ENCODE data around the gene P2RY14. TPM values are rescaled to one million over a fixed set of nuclear protein-coding genes. Genes with fewer than 3 reads are reported as not detected.
"Not testable (repeated sequence)": the region's sequence is repeated elsewhere in the genome, so short reads cannot be mapped to it uniquely, and the experiment has no call there.

Gene P2RY14
- total RNA-seq, 1 experiment from 2014 or later = not detected

GRCh38 chr3:151236316-151236715, 42.0 kb downstream of the P2RY14 start:
- no peaks in the 10 kb centered on the region for H3K79me2 ChIP-seq (ENCODE audit: low read depth)

DNA sequence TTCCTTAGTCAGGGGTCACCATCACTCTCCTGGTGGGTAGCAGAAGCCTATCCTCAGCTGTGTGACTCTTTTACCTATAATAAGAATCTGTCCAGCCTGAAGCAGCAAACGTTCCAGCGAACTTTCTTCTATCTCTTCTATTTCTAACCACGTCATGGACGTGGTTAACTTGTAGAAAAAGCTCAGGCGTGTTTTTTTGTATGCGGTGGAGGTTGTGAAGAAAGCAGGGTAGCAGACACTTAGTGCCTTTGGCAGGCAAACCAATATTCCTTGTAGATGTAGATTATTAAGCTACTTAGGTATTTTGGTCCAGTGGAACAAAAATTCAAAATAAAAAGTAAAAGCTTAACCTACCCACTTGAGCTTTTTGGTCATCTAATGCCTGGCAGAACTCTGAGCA, 43.5 kb downstream of the P2RY14 start:
- ChIA-PET POLR2A (ENCODE audit: unreplicated experiment) (interaction anchor here (0.7 kb wide), 1 partner anchor 547 kb away, joined by 3 read pairs; no protein-coding TSS in a partner anchor), CTCF (interaction anchor here (0.5 to 0.6 kb wide), 2 partner anchors 23 to 1740 kb away, joined by 4 to 5 read pairs; no protein-coding TSS in a partner anchor)
- no peaks in the 10 kb centered on the region for H3K9me2 ChIP-seq (ENCODE audit: insufficient read depth)
- H2AFZ ChIP-seq = no peak overlapping the region
- no TSS peak for BruUV-seq (replicated peaks)
- no peak overlapping the region for H3K4me2 ChIP-seq
- intact Hi-C loops (cut with micrococcal nuclease; ENCODE audit: unreplicated experiment) = no loop called here
- no peak for TF ChIP-seq EZH2 (IDR thresholded peaks at IDR 0.05; ENCODE audit: low read depth)
- TF ChIP-seq CTCF (conservative IDR thresholded peaks at IDR 0.05) = no peak
- no peak overlapping the region for H3K27ac ChIP-seq
- no peaks in the 10 kb centered on the region for H3K9me3 ChIP-seq (ENCODE audit: insufficient read depth, low read depth)
- DNase-seq = no peak
- H3K27me3 ChIP-seq (ENCODE audit: insufficient read depth, low read depth) = no peaks in the 10 kb centered on the region
- H3F3A ChIP-seq (ENCODE audit: insufficient read depth, low read depth) = no peaks in the 10 kb centered on the region
- H3K79me2 ChIP-seq (ENCODE audit: low read depth) = no peaks in the 10 kb centered on the region
- H3K4me3 ChIP-seq = no peak overlapping the region
- no peaks in the 10 kb centered on the region for H3K4me1 ChIP-seq (replicated peaks; ENCODE audit: insufficient read depth)
- no peaks in the 10 kb centered on the region for H3K36me3 ChIP-seq (ENCODE audit: low read depth)
- H4K20me1 ChIP-seq (ENCODE audit: insufficient read depth) = no peaks in the 10 kb centered on the region

More at GRCh38 chr3:151236316-151236715, 42.0 kb downstream of the P2RY14 start:
- no peak for DNase-seq
- Histone ChIP-seq H3K9me2 (ENCODE audit: insufficient read depth) (no peaks in the 10 kb centered on the region), H3K4me1 (replicated peaks; ENCODE audit: insufficient read depth) (no peaks in the 10 kb centered on the region), H3K27me3 (ENCODE audit: insufficient read depth, low read depth) (no peaks in the 10 kb centered on the region), H2AFZ (no peak overlapping the region), H3K36me3 (ENCODE audit: low read depth) (no peaks in the 10 kb centered on the region), H3K27ac (no peak overlapping the region), H4K20me1 (ENCODE audit: insufficient read depth) (no peaks in the 10 kb centered on the region), H3K4me2 (no peak overlapping the region), H3K4me3 (no peak overlapping the region), H3K9me3 (ENCODE audit: insufficient read depth, low read depth) (no peaks in the 10 kb centered on the region), H3F3A (ENCODE audit: insufficient read depth, low read depth) (no peaks in the 10 kb centered on the region)
- POLR2A ChIA-PET (ENCODE audit: unreplicated experiment) = no interaction called here
- CTCF ChIA-PET = no interaction called here
- BruUV-seq (replicated peaks) = no TSS peak
- intact Hi-C loops (cut with micrococcal nuclease; ENCODE audit: unreplicated experiment) = no loop called here
- no peak for TF ChIP-seq EZH2 (IDR thresholded peaks at IDR 0.05; ENCODE audit: low read depth)
- TF ChIP-seq CTCF (conservative IDR thresholded peaks at IDR 0.05) = no peak

GRCh38 chr3:151232991-151233390, 45.4 kb downstream of the P2RY14 start:
- ChIA-PET POLR2A (ENCODE audit: unreplicated experiment) (no interaction called here), CTCF (no interaction called here)
- Histone ChIP-seq H3K27me3 (ENCODE audit: insufficient read depth, low read depth) (no peaks in the 10 kb centered on the region), H3K27ac (no peak overlapping the region), H3K9me2 (ENCODE audit: insufficient read depth) (no peaks in the 10 kb centered on the region), H3K4me3 (no peak overlapping the region), H3K4me2 (no peak overlapping the region), H3F3A (ENCODE audit: insufficient read depth, low read depth) (peaks cover 6% of the 10 kb centered on the region; the same call in 1 of the 2 replicates), H3K36me3 (ENCODE audit: low read depth) (no peaks in the 10 kb centered on the region), H2AFZ (no peak overlapping the region), H3K79me2 (ENCODE audit: low read depth) (no peaks in the 10 kb centered on the region), H4K20me1 (ENCODE audit: insufficient read depth) (no peaks in the 10 kb centered on the region), H3K9me3 (ENCODE audit: insufficient read depth, low read depth) (no peaks in the 10 kb centered on the region), H3K4me1 (replicated peaks; ENCODE audit: insufficient read depth) (peaks cover 11% of the 10 kb centered on the region)
- no peak for TF ChIP-seq CTCF (conservative IDR thresholded peaks at IDR 0.05)
- TF ChIP-seq EZH2 (IDR thresholded peaks at IDR 0.05; ENCODE audit: low read depth) = no peak
- no peak for DNase-seq
- intact Hi-C loops (cut with micrococcal nuclease; ENCODE audit: unreplicated experiment) = no loop called here
- no TSS peak for BruUV-seq (replicated peaks)

- H4K20me1 ChIP-seq (ENCODE audit: insufficient read depth); H3K36me3 ChIP-seq (ENCODE audit: low read depth); H3K4me3 ChIP-seq; H3K9me3 ChIP-seq (ENCODE audit: insufficient read depth, low read depth); H2AFZ ChIP-seq; H3K4me2 ChIP-seq; CTCF ChIA-PET; H3F3A ChIP-seq (ENCODE audit: insufficient read depth, low read depth); H3K79me2 ChIP-seq (ENCODE audit: low read depth); intact Hi-C loops (cut with micrococcal nuclease; ENCODE audit: unreplicated experiment); H3K27me3 ChIP-seq (ENCODE audit: insufficient read depth, low read depth); DNase-seq; H3K9me2 ChIP-seq (ENCODE audit: insufficient read depth); H3K27ac ChIP-seq; POLR2A ChIA-PET (ENCODE audit: unreplicated experiment); BruUV-seq (replicated peaks): not testable (repeated sequence)
- peaks cover 16% of the 10 kb centered on the region for H3K4me1 ChIP-seq (replicated peaks; ENCODE audit: insufficient read depth)
These were observed 45.9 kb downstream of the P2RY14 start for GRCh38 chr3:151232403-151232802.

Measured in PC-9 (cell line).